HG02571 (cell line): ENCODE data around the gene RNF213.
"Not testable (repeated sequence)": the region's sequence is repeated elsewhere in the genome, so short reads cannot be mapped to it uniquely, and the experiment has no call there.

Experiments
- ATAC-seq: cut with Tn5 transposase; IDR thresholded peaks from one replicate; pipeline ENCODE4 v1.9.1; 2021; ENCODE audit warnings: mild to moderate bottlenecking, moderate library complexity; ENCODE audit not compliant: unreplicated experiment

Gene RNF213

GRCh38 chr17:80223838-80224497, 36.7 kb upstream of the RNF213 start:
- ATAC-seq: no peak

- no peak for ATAC-seq
These were observed 36.0 kb upstream of the RNF213 start for GRCh38 chr17:80224683-80225082.

GRCh38 chr17:80225230-80225629, 35.4 kb upstream of the RNF213 start:
- ATAC-seq: no peak

- ATAC-seq: no peak
These were observed 33.5 kb upstream of the RNF213 start for GRCh38 chr17:80227156-80227555.

DNA sequence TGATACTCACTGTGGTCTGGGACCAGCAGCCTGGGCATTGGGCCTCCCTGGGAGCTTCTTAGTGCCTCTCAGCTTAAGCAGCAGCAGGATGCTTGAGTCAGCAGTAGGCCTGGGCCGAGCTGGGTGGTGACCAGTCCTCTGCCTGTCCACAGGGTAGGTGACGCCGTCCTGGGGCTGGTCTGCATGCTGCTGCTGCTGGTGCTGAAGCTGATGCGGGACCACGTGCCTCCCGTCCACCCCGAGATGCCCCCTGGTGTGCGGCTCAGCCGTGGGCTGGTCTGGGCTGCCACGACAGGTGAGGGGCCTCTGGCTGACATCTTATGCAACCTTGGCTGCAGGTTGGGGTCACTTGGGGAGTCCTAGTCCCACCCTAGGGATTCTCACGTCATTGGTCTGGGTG, 33.0 kb upstream of the RNF213 start:
- no peak for ATAC-seq

DNA sequence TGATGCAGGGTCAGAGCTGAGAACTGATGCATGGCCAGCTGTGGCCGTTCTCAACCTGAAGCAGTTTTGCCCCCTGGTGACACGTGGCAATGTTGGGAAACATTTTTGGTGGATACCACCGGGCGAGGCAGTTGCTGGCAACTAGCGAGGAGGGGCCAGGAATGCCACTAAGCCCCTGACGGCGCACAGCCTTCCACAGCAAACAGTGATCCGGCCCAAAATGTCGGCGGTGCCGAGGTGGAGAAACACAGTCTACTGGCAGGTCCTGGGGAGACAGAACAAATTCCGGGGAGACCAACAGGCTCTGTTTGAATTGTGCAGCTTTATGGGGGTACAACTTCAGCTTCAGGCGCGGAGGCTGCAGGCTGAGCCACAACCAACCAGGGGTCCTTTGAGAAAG, 32.2 kb upstream of the RNF213 start:
- no peak for ATAC-seq

DNA sequence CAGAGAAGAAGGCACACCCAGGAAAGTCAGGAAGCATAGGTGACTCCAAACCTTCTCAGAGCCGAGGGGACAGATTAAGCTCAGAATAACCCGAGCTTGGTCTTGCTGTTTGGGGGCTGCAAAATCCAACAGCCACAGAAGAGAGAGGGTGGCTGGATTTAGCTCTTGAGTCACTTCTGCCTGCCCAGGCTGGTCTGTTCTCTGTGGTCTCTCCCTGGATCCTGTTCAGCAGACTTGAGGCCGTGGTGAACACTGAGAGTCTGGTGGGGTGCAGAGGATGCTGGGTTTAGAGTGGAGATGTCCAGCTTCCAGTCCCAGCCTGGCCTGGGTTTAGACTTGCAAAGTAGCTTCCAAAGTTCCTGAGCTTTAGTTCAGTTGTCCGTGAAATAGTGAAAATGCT, 31.6 kb upstream of the RNF213 start:
- ATAC-seq: no peak

DNA sequence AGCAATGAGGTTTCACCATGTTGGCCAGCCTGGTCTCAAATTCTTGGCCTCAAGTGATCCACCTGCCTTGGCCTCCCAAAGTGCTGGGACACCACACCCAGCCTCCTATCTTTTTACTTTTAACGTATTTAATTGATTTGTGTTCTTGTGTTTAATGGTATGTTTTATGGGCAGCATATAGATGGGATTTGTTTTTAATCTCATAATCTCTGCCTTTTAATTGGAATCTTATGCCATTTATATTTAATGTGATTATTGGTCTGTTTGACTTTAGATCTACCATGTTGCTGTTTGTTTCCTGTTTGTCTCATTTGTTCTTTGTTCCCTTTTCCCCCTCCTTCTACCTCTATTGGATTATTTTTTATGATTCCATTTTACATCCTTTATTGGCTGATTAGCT, 28.2 kb upstream of the RNF213 start:
- no peak for ATAC-seq

DNA sequence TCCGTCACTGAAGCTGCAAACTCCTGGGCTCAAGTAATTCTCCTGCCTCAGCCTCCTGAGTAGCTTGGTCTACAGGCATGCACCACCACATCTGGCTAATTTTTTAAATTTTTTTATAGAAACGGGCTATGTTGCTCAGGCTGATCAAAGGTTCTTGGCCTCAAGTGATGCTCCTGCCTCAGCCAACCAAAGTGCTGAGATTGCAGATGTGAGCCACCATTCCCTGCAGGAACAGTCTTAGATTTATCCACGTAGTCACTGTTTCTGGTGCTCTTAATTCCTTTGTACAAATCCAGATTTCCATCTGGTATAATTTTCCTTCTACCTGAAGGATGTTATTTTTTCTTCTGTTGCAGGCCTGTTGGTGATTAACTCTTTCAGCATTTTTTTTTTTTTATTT, 27.4 kb upstream of the RNF213 start:
- no peak for ATAC-seq

GRCh38 chr17:80236911-80237310, 23.7 kb upstream of the RNF213 start:
- ATAC-seq: no peak

GRCh38 chr17:80237386-80237785, 23.3 kb upstream of the RNF213 start:
- ATAC-seq: no peak

GRCh38 chr17:80242505-80242904, 18.1 kb upstream of the RNF213 start:
- no peak for ATAC-seq

DNA sequence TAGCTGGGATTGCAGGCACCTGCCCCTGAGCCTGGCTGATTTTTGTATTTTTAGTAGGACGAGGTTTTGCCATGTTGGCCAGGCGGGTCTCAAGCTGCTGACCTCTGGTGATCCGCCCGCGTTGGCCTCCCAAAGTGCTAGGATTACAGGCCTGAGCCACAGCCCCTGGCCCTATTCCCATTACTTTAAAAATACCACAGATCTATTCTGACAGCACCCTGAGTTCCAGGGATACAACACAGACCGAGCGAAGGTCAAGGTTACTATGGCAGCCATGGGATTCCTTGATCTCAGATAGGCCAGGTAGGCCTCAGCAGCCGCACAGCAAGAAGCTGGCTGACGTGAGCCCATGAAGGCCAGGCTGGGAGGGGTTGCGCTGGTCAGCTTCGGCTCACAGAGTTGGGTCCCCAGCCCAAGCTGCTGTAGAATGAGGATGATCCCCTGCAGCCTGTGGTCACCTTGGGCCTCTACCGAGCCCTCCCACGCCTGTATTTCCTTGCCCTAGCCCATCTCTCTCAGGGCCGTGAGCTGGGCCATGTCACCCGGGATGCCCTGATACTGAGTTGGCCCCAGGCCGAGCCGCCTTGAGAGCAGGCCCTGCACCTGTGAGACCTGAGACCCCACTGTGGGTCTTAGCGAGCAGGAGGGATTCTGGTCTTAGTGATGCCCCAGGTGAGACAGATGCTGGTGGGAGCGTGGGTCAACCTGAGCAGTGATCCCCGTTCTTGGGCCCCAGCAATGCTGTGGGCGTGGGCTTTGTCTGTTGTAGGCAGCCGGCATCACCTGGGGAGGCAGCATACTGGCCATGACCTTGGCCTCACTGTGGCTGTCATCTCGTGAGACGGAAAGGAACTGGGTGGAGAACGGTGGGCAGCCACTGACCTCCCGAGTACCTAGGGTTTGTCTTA, 16.9 kb upstream of the RNF213 start:
- no peak for ATAC-seq

DNA sequence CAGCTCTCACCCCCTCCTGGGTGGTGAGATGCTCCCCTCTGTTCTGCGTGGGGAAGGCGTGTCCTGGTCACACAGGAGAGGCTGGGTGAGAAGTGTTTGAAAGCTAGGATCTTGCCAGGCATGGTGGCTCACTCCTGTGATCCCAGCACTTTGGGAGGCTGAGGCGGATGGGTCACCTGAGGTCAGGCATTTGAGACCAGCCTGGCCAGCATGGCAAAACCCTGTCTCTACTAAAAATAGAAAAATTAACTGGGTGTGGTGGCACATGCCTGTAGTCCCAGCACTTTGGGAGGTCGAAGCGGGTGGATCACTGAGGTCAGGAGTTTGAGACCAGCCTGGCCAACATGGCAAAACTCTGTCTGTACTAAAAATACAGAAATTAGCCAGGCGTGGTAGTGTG, 16.2 kb upstream of the RNF213 start:
- ATAC-seq: not testable (repeated sequence)

DNA sequence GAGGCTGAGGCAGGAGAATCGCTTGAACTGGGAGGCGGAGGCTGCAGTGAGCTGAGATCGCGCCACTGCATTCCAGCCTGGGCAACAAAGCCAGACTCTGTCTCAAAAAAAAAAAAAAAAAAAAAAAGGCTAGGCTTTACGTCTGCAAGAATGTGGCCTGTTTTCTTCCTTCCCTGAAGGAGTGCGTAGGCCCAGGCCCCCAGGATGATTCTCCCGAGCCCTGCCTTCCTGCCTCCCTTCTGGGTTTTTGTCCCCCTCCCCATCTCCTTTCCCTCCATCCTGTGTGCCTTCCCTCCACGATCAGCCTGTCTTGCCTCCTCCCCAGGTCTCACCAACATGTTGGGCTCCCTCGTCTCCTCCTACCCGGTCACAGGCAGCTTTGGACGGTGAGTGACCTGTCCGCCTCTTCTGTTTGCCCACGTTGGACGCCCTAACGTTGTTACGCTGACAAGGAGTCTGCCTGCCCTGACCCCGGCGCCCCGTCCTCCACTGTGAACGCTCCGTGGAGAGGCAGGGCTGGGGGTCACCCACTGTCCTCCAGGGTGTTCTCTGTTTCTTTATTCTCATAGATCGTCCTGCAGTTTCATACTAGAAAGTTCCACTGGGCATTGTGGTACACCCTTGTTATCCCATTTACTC, 15.7 kb upstream of the RNF213 start:
- no peak for ATAC-seq

DNA sequence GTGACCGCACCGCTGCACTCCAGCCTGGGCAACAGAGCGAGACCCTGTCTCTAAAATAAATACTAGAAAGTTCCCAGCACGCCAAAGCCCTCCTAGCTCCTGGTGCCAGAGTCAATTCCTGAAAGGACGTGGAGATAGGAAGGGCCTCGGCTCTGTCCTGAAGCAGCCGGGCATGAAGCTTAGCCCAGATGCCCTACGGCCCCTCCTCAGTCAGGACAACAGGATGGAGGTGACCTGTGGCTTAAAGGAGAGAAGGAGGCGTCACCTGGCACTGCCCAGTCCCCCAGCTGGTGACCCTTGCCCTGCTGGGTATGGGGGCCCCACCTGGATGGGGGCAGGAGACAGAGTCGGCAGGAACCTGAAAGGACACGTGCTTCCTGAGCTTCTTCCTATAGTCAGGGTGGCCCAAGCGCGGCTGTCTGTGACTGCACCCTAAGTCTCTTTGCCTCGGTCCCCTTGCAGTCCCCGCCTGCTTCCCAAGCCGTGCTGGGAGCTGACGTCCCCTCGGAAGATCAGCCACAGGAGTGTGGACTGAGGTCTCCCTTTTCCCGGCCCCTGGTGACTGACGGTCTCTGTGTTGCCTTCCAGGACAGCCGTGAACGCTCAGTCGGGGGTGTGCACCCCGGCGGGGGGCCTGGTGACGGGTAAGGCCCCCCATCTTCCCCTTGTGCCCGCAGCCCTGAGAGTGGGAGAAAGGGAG, 14.9 kb upstream of the RNF213 start:
- ATAC-seq: no peak

- no peak for ATAC-seq
These were observed 14.4 kb upstream of the RNF213 start for GRCh38 chr17:80246266-80246681.

- ATAC-seq: no peak
These were observed 13.9 kb upstream of the RNF213 start for GRCh38 chr17:80246726-80247125.

DNA sequence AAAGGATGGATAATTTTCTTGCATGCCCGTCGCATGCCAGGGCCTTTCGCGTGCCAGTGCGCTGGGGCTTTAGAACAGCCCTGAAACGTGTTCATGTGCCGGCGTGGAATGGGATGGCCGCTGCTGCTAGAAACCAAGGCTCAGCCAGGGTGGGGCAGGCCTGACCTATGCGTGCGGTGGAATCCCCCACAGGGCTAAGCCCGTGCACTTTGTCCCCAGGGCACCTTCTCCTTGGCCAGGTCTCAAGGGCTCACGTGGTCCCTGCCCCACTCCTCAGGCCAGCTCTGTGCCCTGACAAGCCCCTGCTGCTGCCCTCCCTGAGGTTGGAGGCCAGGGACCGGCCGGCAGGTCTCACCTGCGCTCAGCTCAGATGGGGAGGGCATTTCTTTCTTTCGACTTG, 13.1 kb upstream of the RNF213 start:
- no peak for ATAC-seq

DNA sequence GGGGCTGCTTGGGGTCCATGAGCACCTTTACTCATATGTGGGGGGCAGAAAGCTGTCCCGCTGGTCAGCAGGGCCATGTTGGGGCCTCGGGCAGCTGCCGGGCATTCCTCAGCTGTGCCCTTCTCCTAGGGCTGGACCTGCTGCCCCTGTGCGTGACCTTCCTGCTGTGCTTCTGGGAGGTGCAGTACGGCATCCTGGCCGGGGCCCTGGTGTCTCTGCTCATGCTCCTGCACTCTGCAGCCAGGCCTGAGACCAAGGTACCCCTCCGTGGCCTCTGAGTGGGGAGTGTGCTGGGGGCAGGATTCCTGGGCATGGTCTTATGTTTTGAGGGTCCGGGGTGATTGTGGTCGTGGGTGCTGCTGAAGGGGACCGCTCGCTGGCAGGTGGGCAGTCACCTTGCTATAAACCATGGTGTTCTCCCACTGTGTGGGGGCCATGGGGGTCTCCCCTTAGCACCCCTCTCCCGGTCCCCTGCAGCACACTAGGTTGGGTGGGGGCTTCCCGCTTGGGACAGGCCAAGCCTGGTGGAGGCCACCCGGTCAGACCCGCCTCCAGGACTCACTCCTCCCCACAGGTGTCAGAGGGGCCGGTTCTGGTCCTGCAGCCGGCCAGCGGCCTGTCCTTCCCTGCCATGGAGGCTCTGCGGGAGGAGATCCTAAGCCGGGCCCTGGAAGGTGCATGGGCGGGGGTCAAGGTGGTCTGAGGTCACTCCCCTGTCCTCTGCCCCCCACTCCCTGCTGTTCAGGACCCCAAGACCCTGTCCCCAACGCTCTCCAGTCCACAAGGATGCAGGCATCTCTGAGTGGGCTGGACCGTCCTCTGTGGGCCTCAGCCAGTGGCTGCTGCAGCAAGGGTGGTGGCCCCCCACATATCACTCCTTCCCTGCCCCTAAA, 12.4 kb upstream of the RNF213 start:
- no peak for ATAC-seq
